ENCODE data around the gene CFAP20DC. TPM values are rescaled to one million over a fixed set of nuclear protein-coding genes. Genes with fewer than 3 reads are reported as not detected.

CFAP20DC gene
- total RNA-seq, 1 donor: 2.2 TPM

GRCh38 chr3:58888087-58888486 lies 161.7 kb downstream of the CFAP20DC start:
- H3K4me1 ChIP-seq (ENCODE audit: insufficient read depth, low read length): no peaks in the 10 kb centered on the region
- DNase-seq (ENCODE audit: insufficient read length, low spot score, missing footprints): no peak
- no peak overlapping the region for H3K27ac ChIP-seq (ENCODE audit: low read depth, low read length)

GRCh38 chr3:58884453-58884852 lies 165.4 kb downstream of the CFAP20DC start:
- no peak for TF ChIP-seq CTCF (IDR thresholded peaks at IDR 0.05; ENCODE audit: extremely low read depth, low read depth, low read length)
- Histone ChIP-seq H3K36me3 (ENCODE audit: insufficient read depth, low read length) (no peaks in the 10 kb centered on the region), H4K20me1 (ENCODE audit: insufficient read depth, low read length) (no peaks in the 10 kb centered on the region), H3K4me2 (ENCODE audit: insufficient read depth, low read length) (no peak overlapping the region), H3K79me2 (ENCODE audit: insufficient read depth, low read length) (no peaks in the 10 kb centered on the region), H2AFZ (ENCODE audit: low read length) (no peak overlapping the region), H3K27ac (ENCODE audit: low read depth, low read length) (no peak overlapping the region), H3K27me3 (ENCODE audit: insufficient read depth, low read length) (no peaks in the 10 kb centered on the region), H3K4me1 (ENCODE audit: insufficient read depth, low read length) (peaks cover 7% of the 10 kb centered on the region), H3K9me3 (ENCODE audit: low read depth, low read length) (no peaks in the 10 kb centered on the region), H3K4me3 (ENCODE audit: insufficient read depth, low read length) (no peak overlapping the region)
- DNase-seq (ENCODE audit: insufficient read length, low spot score, missing footprints): no peak

More at GRCh38 chr3:58888087-58888486, 161.7 kb downstream of the CFAP20DC start:
- H2AFZ ChIP-seq (ENCODE audit: low read length): no peak overlapping the region
- no peaks in the 10 kb centered on the region for H3K36me3 ChIP-seq (ENCODE audit: insufficient read depth, low read length)
- no peak overlapping the region for H3K4me2 ChIP-seq (ENCODE audit: insufficient read depth, low read length)
- H3K79me2 ChIP-seq (ENCODE audit: insufficient read depth, low read length): no peaks in the 10 kb centered on the region
- H3K4me3 ChIP-seq (ENCODE audit: insufficient read depth, low read length): no peak overlapping the region
- H3K9me3 ChIP-seq (ENCODE audit: low read depth, low read length): no peaks in the 10 kb centered on the region
- no peaks in the 10 kb centered on the region for H3K27me3 ChIP-seq (ENCODE audit: insufficient read depth, low read length)
- no peaks in the 10 kb centered on the region for H4K20me1 ChIP-seq (ENCODE audit: insufficient read depth, low read length)
- TF ChIP-seq CTCF (IDR thresholded peaks at IDR 0.05; ENCODE audit: extremely low read depth, low read depth, low read length): no peak

- Histone ChIP-seq H2AFZ (ENCODE audit: low read length) (no peak overlapping the region), H3K4me1 (ENCODE audit: insufficient read depth, low read length) (peaks cover 8% of the 10 kb centered on the region), H3K9me3 (ENCODE audit: low read depth, low read length) (no peaks in the 10 kb centered on the region), H3K36me3 (ENCODE audit: insufficient read depth, low read length) (no peaks in the 10 kb centered on the region), H3K4me2 (ENCODE audit: insufficient read depth, low read length) (peak overlapping the region; percentile 24), H3K27ac (ENCODE audit: low read depth, low read length) (no peak overlapping the region), H3K79me2 (ENCODE audit: insufficient read depth, low read length) (no peaks in the 10 kb centered on the region), H3K27me3 (ENCODE audit: insufficient read depth, low read length) (no peaks in the 10 kb centered on the region), H3K4me3 (ENCODE audit: insufficient read depth, low read length) (no peak overlapping the region), H4K20me1 (ENCODE audit: insufficient read depth, low read length) (no peaks in the 10 kb centered on the region)
- peak; percentile 79 for DNase-seq (ENCODE audit: insufficient read length, low spot score, missing footprints)
- no peak for TF ChIP-seq CTCF (IDR thresholded peaks at IDR 0.05; ENCODE audit: extremely low read depth, low read depth, low read length)
Measured at GRCh38 chr3:58880182-58880581, 169.6 kb downstream of the CFAP20DC start.

- Histone ChIP-seq H3K9me3 (ENCODE audit: low read depth, low read length) (no peaks in the 10 kb centered on the region), H2AFZ (ENCODE audit: low read length) (peak overlapping the region; percentile 91), H3K27me3 (ENCODE audit: insufficient read depth, low read length) (no peaks in the 10 kb centered on the region), H3K27ac (ENCODE audit: low read depth, low read length) (peak overlapping the region; percentile 64), H3K36me3 (ENCODE audit: insufficient read depth, low read length) (no peaks in the 10 kb centered on the region), H3K79me2 (ENCODE audit: insufficient read depth, low read length) (no peaks in the 10 kb centered on the region), H3K4me3 (ENCODE audit: insufficient read depth, low read length) (no peak overlapping the region), H3K4me2 (ENCODE audit: insufficient read depth, low read length) (peak overlapping the region; percentile 46), H3K4me1 (ENCODE audit: insufficient read depth, low read length) (peaks cover 16% of the 10 kb centered on the region), H4K20me1 (ENCODE audit: insufficient read depth, low read length) (no peaks in the 10 kb centered on the region)
- DNase-seq (ENCODE audit: insufficient read length, low spot score, missing footprints): no peak
- no peak for TF ChIP-seq CTCF (IDR thresholded peaks at IDR 0.05; ENCODE audit: extremely low read depth, low read depth, low read length)
Measured at GRCh38 chr3:58874795-58875194, 175.0 kb downstream of the CFAP20DC start.
